CD4-positive, alpha-beta T cell treated with Interleukin-2 at 100 ng/mL for 4 hours (primary cell): ENCODE data around the gene MRPL12.

Source experiments
- DNase-seq: peaks from one replicate; pipeline ENCODE4 v3.0.0-alpha.2; 2020; ENCODE audit warnings: low spot score

The MRPL12 gene

GRCh38 chr17:81682565-81683207, 20.5 kb upstream of the MRPL12 start:
- no peak for DNase-seq

- DNase-seq: no peak
Observed at GRCh38 chr17:81683208-81683583, 20.0 kb upstream of the MRPL12 start.

DNA sequence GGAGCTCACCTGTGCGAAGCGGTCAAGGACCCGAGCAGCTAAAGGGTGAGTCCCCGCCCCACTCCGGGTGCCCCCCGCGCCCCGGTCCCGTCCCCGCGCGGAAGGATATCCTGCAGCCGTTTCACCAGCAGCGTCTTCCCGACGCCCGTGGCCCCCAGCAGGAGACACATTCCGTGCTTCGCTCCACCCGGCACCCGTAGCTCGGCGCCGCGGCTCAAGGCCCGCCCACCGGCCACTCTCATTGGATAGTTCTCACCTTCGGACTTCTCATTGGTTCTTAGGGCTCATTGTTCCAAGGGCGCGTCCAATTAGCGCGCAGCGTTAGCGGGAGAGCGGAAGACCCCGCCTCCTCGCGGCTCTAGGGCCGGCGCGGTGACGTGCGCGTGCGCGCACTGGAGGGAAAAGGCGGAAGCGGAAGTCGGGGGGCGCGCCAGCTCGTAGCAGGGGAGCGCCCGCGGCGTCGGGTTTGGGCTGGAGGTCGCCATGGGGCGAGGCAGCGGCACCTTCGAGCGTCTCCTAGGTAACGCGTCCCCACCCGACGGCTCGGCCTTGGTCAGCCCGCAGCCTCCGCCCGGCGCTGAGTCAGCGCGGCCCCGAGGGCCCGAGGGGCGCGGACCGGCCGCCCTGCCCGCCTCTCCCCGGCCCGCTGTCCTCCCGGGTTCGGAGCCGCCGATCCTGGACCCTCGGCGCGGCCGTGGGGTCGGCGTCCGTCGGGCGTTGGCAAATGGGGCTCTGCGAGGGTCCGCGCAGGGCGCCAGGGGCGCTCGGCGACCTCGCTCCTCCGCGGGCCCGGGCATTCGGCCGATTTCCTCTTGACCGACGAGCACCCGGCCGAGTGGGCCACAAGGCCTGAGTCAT, 19.4 kb upstream of the MRPL12 start, which contains the start of the genes ARL16 and HGS:
Gene ARL16, minus strand, starts transcription at position 214 of the 858 bp plus-strand sequence. Its CDS starts 44 bp downstream, at position 170.
Gene HGS, plus strand, starts transcription at position 428 of the 858 bp plus-strand sequence. Its CDS starts 56 bp downstream, at position 484.
- DNase-seq: peak; percentile 98

GRCh38 chr17:81684442-81684911, 18.7 kb upstream of the MRPL12 start:
- peak; percentile 36 for DNase-seq

- peak; percentile 34 for DNase-seq
Observed at GRCh38 chr17:81685108-81685507, 18.1 kb upstream of the MRPL12 start.

GRCh38 chr17:81686614-81687013, 16.6 kb upstream of the MRPL12 start:
- no peak for DNase-seq

- DNase-seq: no peak
Observed at GRCh38 chr17:81687770-81688541, 15.2 kb upstream of the MRPL12 start.

GRCh38 chr17:81688616-81689015, 14.6 kb upstream of the MRPL12 start:
- DNase-seq: no peak

DNA sequence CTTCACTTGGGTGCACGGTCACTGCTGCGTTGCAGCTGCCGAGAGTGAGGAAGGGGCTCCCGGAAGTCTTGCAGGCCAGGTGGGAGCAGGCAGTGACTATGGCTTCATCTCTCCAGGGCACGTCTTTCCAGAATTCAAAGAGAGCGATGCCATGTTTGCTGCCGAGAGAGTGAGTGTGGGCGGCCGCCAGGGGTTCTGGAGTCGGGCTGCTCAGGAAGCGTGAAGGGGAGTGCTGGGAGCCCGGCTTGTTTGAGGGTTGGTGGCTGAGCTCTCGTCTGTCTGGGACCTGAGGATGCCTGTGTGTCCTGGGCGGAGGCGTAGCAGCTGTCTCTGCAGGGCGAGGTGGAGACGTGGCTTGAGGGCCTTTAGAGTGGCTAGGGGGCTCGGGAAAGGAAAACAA, 13.1 kb upstream of the MRPL12 start:
- DNase-seq: no peak

DNA sequence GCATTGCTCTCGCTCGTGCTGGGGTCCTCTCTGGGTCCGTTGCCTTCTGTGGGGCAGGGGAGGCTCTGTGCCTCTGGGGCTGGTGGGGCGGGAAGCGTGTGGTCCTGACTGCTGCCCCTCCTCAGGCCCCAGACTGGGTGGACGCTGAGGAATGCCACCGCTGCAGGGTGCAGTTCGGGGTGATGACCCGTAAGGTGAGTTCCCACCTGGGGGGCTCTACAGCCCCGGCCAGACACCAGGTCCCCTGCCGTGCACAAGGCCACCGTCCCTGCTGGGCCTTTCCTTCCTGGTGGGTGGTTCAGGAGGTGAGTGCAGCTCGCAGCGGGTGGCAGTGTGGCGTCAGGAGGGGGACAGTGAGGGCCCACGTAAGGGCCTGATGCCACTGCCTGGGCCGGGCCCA, 12.6 kb upstream of the MRPL12 start:
- no peak for DNase-seq

- DNase-seq: no peak
Observed at GRCh38 chr17:81691196-81691595, 12.0 kb upstream of the MRPL12 start.

- no peak for DNase-seq
Observed at GRCh38 chr17:81691608-81692007, 11.6 kb upstream of the MRPL12 start.

DNA sequence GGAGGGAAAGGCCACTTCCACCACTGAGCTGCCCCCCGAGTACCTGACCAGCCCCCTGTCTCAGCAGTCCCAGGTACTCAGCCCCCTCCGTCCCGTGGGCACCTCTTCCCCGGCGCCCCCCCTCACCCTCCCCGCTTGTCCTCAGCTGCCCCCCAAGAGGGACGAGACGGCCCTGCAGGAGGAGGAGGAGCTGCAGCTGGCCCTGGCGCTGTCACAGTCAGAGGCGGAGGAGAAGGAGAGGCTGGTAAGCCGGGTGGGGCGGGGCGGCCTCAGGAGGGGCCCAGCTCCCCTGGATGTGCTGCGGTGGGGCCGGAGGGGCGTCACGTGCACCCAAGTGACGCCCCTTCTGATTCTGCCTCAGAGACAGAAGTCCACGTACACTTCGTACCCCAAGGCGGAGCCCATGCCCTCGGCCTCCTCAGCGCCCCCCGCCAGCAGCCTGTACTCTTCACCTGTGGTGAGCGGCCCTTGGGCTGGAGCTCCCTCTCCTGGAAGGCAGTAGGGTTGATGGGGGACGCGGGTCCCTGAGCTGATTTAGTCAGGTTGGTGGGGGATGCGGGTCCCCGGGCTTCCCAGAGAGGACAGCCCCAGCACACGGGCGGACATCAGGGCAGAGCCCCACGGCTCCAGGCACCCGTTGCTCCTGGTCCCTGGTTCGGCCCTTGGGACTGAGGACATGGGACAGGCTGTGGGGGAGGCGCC, 9.5 kb upstream of the MRPL12 start:
- no peak for DNase-seq

DNA sequence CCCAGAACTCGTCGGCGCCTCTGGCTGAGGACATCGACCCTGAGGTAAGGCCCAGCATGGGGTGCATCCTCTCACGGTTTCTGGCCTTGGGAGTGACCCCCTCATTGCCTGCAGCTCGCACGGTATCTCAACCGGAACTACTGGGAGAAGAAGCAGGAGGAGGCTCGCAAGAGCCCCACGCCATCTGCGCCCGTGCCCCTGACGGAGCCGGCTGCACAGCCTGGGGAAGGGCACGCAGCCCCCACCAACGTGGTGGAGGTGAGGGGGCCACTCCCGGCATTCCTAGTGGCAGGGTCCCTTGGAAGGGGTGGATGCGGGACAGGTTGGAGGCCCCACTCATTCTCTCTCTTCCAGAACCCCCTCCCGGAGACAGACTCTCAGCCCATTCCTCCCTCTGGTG, 8.4 kb upstream of the MRPL12 start:
- no peak for DNase-seq

GRCh38 chr17:81695211-81695610, 8.0 kb upstream of the MRPL12 start:
- no peak for DNase-seq

- DNase-seq: no peak
Observed at GRCh38 chr17:81695801-81696200, 7.4 kb upstream of the MRPL12 start.

GRCh38 chr17:81696218-81696941, 6.8 kb upstream of the MRPL12 start:
- no peak for DNase-seq

DNA sequence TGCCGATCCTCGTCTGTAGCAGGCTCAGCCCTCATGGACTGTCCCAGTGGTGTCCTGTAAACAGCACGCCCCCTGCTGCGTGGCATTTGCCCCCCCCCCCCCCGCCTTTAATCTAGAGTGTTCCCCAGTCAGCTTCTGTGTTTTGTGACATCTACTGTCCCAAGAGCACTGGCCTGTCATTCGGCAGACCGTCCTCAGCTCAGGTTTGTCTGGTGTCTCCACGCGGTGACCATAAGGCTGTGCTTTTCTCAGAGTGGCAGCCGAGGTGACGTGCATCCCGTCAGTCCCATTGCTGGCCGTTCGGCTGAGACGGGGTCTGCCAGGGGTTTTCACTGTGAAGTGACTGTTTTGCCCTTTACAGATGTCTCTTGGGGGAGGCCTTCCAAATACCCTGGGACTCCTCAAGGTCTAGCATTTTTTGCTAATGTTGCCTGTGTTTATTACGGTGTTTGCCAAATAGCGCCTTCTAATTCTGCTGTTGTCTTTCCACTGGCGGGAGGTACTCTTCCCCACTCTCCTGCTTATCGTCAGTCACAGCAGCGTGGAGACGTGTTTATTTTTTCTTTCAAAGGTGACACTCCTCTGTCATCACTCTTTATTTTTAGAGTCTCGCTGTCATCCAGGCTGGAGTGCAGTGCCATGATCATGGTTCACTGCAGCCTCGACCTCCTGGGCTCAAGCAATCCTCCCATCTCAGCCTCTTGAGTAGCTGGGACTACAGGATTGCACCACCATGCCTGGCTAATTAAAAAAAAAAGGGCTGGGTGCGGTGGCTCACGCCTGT, 5.7 kb upstream of the MRPL12 start:
- no peak for DNase-seq

DNA sequence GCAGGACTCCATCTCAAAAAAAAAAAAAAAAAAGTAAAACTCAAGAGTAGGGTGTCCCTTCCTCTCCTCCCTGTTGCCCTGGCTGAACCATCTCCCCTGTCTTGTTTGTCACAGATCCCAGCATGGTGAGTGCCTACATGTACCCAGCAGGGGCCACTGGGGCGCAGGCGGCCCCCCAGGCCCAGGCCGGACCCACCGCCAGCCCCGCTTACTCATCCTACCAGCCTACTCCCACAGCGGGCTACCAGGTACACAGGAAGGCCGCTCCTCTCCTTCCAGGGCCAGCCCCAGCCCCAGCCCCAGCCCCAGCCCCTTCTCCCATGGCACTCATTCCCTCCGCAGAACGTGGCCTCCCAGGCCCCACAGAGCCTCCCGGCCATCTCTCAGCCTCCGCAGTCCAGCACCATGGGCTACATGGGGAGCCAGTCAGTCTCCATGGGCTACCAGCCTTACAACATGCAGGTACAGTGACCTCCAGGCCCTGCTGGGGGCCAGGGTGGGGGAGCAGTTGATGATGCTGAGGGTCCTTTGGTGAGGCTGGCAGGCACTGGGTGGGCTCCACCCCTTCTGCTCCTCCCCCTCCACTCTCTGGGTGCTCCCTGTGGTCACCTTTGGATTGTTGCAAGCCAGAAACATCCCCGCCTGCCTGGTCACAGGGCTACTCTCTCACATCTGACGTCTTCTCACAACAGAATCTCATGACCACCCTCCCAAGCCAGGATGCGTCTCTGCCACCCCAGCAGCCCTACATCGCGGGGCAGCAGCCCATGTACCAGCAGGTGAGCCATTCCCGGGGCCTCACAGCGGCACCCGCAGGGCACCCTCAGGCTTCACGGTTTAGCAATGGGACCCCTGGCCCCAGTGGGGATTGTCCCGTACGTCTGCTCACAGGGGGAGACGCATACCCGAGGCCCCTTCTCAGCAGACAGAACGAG, 2.5 kb upstream of the MRPL12 start:
- no peak for DNase-seq
